ENCODE results near the gene CFAP20DC. TPM values are rescaled to one million over a fixed set of nuclear protein-coding genes. Genes with fewer than 3 reads are reported as not detected.

Gene CFAP20DC
- total RNA-seq, 2 donors from 2014 or later = 0.08 to 0.24 TPM

DNA sequence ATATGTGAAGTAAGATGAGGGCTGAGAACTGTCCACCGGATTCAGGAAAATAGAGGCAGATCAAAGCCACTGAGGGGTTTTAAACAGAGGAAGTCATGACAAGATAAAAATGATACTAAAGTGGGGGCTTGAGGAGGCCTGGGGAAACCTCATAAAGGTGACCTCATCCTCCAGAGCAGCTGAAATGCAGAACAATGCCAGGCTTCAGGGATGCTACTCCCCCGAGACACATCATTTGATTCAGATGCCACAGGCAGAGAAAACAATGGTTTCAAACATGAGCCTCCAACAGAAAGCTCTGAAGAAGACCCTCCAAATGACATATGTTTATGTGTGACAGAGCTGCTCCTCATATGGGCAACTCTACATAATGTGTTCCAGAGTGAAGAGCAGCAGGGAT is 6.4 kb downstream of the CFAP20DC start:
- no peak for DNase-seq
- intact Hi-C loops (cut with DNase I) = no loop called here

DNA sequence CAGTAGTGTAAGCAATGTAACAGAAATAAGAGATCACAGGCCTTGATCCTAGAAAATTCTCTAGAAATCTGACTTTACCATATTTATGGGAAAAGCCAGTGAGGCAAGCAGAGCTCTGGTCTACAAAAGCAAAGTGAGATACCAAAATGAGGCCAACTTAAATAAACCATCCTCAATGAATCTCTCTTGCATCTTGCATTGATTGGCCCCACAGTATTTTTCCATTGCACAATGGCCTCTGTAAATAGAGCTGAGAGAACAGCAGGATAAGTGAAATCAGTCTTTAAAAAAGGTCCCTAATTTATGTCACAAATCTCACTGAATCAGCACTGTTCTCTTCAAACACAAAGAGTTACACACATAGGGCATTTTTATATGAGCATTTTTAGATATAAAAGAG is 8.9 kb downstream of the CFAP20DC start:
- ATAC-seq = no peak
- intact Hi-C loops (cut with DNase I) = no loop called here
- no peak for DNase-seq

More for the DNA sequence above, 6.4 kb downstream of the CFAP20DC start:
- ATAC-seq = no peak

DNA sequence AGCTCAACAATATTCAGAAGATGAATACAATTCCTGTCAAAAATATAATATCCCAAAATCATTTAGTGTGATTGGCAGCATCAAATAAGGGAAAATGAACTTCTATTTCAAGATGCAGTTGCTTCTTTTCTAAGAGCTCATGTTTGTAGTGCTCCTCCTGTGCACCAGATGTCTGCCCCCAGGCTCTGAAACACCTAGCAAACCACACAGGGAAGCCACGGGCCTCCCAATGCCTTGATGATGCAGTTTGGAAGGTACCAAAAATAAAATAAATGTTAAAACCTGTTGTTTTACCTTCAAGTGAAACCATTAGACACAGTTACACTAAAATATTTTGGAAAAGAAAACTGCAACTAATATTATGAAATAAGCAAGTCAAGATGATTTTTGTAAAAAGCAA is 22.2 kb downstream of the CFAP20DC start:
- no peak for ATAC-seq
- intact Hi-C loops (cut with DNase I) = no loop called here
- no peak for DNase-seq

DNA sequence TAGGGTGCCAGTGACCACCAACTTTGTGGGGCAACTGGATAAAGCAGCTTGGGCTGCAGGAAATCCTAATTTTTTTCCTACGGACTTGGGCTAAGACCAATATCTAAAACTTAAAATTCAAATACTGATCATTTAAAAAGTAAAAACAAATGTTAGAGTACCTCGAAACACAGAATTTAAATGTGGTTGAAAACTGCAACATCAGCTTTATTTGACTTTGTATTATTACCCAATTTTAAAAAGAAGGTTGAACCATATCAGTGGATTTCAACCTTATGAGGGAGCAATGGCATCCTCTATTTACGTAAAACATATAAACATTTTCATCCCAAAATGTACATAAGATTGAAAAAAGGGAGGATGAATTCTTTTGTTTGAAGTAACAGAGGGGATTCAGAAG is 26.2 kb downstream of the CFAP20DC start:
- no peak for ATAC-seq
- intact Hi-C loops (cut with DNase I) = no loop called here
- DNase-seq = no peak

DNA sequence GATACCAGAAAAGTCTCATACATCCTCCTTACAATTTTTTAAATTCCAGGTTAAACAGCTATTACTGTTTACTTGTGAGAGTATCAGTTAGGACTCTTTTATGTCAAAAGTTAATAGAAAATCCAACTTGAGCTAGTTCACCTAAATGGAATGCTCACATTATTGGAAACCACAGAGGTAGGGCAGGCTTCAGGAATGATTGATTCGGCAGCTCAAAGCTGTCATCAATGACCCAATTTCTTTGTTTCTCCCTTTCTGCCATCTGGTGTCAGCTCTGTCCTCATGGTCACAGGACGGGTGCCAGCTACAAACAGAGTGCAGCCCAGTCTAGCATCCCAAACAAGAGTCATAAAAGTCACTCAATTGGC is 32.2 kb downstream of the CFAP20DC start:
- intact Hi-C loops (cut with DNase I) = no loop called here
- DNase-seq = no peak
- ATAC-seq = no peak

DNA sequence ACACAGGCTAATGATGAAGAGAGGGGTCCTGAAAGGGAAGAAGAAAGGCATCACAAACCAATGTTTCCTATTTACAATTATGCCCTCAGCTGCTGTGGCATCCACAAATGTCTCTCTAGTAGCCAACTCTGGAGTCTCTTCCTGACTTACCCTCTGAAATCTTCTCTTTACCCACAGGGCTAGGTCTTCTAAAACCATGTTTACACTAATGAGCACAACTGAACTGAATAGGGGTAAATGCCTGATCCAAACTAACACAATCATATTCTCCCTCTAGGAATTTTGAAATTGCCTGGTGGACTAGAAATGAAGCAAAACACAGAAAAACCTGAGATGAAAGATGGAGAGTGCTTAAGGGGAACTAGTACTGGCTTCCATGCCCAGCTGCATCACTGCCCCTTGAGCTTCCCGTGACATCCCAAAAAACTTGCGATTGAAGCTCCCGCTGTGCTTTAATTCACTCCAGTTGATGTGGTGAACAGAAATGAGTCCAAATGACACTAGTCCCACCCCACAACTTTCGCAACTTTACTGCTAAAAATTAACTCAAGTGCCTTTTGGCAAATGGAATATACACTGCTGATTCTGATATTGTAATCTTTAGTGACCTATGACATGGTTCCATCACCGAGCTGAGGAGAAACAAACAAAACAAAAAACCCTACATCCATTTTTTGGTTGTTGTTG is 32.8 kb downstream of the CFAP20DC start:
- DNase-seq (no peak), ATAC-seq (no peak)
- intact Hi-C loops (cut with DNase I) = no loop called here

DNA sequence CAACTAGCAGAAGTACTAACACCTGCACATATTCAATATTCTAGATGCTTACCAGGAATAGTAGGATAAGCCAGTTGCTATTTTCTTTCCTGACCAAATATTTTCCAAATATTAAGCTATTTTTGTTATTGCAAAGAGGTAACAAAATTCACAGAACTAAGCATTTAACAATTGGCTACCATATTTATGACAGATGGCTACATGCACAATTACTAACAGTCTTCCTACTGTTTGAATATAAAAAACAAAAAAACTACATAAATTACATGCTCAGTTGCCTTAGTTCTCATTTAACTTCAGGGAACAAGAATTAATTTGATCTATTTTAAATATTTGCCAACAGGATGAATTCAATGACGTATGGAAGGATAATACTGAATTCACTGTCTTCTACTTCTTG is 36.2 kb downstream of the CFAP20DC start:
- DNase-seq (no peak), ATAC-seq (no peak)
- intact Hi-C loops (cut with DNase I) = no loop called here

DNA sequence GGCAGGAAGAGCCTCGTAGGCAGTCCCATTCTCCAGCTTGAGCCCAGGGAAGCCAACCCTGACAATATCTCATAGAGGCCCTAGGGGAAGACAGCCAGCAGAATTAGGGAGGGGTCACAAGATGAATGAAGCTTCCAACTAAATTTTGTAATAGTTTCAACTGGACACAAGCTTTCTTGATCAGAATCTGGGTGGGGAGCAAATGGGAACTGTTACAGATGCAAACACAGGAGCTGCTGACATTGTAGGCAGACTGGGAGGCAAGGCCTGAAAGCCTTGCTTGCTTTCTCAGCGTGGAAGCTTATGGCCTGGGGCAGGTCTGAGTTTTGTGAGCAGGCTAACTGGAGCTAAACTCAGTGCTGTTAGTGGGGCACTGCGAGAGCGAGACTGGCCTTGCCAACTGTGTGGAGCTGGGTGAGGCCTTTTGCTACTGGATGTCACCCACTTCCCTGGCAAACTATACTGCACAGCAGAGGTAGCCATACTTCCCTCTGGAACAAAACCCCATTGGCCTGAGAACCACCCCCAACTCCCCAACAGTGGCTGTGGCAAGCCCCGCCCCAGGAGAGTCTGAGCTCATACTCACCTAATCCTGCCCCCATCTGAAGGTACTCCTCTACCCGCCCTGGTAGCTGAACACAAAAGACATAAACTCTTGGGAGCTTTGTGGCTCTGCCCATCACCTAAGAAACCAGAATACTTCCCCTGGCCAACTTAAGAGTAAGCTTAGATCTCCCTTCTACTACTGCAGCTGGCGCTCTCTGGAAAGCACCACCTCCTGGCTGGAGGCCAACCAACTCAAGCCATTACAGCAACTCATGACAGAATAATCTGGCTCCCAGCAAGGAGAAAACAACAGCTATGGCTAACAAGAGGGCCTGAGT is 42.9 kb downstream of the CFAP20DC start:
- DNase-seq (peak; percentile 43), ATAC-seq (no peak)
- intact Hi-C loops (cut with DNase I) = no loop called here

DNA sequence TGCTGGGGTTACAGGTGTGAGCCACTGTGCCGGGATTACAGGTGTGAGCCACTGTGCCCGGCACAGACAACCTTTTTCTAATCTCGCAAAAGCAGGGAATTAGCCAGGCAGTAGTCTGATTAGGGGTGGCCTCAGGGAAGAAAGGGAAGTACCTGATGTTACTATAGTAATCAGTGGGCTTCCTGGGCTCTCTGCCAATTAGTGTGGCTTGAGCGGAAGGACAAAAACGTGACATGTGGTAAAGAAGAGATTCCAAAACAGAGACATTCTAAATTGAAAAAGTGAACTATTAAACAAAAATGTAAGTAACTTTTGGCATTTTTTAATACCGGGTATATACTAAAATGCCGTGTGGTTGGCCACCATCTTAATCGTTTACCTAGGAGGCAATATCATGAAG is 48.1 kb downstream of the CFAP20DC start:
- intact Hi-C loops (cut with DNase I) = no loop called here
- DNase-seq = no peak
- ATAC-seq = no peak

DNA sequence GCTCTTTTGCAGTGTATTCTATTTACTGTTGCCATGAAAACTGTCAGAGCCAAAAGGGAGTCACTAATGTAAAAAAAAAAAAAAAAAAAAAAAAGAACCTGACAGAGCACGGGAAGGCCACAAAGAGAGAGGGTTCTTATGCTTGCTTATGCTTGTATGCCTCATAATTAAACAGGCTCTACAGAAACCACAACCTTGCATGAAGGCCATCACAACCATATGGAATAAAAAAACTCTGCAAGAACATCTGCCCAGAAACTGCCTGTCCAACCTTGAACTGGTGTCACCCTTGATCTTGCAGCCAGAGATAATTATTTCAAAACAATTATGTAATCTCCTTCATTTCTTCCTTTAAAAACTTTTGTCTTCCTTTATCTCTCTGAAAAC is 50.1 kb downstream of the CFAP20DC start:
- intact Hi-C loops (cut with DNase I) = no loop called here
- ATAC-seq (no peak), DNase-seq (no peak)

DNA sequence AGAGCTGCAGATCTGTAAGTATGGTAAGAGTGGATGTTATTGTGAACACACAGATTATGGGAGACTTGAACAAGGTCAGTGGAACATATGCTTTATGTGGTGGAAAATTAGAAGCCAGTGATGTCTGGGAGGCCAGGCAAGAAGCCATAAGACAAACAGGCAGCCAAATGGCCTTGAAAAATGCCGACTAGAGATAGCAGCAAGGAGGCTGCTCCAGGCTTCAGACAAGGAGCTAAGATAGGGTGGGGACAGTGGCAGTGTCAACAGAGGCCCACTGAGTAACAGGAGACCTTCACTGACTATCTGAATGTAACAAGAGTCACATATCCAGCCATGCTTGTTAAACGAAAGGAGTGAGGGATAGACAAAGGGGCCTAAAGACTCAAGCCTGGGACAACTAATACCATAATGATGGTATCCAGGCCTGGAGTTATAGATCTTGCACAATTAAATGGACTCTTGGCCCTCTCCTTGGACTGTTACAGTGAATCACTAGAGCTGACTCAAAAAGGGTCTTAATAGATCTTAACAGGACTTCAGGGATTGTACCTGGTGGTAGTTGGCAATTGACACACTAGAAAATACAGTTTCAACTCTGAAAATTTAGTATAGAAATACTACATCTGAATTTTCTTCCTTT is 50.6 kb downstream of the CFAP20DC start:
- no peak for DNase-seq
- peak in 1 of 2 donors; percentile 25 for ATAC-seq
- intact Hi-C loops (cut with DNase I) = no loop called here

DNA sequence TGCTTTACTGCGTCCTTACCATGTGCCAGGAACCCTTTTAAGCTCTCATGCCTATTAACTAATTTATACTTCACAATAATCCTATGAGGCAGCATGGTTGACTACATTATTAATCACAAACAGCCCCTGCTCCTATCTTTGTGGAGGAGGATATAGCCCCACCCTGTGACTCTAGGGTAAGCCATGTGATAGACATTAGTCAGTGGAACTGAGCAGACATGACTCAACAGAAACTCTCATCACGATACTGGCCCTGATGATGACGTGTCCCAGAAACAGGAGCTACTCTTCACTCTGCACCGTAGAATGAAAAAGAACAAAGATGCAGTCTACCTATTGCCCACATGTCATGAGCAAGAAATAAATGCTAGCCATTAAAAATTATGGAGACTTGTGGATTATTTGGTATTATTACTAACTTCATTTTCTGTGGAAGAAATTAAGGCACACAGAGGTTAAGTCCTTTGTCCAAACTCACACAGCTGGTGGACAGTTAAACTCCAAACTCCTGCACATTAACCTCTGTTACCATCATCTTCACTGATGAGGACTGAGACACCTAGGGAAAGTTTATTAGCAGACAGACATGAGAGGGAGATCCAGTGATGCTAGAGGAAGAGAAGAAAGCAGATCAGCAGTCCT is 51.2 kb downstream of the CFAP20DC start:
- intact Hi-C loops (cut with DNase I) = no loop called here
- no peak for DNase-seq
- peak in 1 of 2 donors; percentile 97 for ATAC-seq

DNA sequence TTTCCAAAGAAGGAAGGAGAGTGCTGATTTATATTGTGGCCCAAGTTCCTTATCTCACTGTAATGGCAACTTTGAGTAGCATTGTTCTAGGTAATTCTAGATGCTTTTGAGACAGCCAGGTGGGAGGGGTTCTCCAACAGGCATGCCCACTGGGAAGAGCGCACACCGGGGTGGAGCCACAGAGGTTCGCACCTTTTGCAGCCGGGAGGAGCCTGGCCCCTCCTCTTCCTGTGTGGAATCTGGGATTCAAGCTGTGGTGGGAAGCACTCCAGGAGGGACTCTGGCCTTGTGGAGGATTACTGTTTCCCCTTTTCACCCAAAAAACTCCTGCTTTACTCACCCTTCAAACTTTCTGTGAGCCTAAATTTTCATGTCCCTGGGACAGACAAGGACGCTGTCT is 53.1 kb downstream of the CFAP20DC start:
- ATAC-seq (no peak), DNase-seq (no peak)
- intact Hi-C loops (cut with DNase I) = no loop called here

DNA sequence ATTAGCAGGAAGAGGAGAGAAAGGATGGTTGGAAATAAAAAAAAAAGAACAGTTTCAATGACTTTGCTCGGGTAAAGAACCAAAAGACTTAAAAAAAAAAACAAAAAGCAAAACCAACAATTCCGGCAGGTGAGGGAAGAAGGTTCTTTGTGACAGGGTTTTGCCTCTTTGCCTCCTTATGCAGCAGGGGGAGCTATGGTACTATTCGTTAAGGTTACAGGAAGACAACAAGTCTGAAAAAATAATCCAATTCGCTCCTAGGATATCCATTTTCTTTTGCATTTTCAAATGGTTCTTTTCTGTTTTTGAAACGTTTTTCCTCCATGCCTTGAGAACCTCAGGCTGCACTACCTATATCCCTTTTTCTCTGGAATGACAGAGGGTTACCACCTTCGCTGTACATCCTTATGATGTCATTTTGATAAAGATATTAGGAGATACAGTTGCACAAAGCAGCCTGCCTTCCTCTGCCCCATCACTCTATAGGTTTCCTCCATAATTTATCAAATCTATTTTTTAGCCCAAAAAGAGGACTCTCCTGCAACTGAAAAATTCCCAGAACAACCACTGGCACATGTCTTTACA is 55.0 kb downstream of the CFAP20DC start:
- no peak for ATAC-seq
- intact Hi-C loops (cut with DNase I) = no loop called here

DNA sequence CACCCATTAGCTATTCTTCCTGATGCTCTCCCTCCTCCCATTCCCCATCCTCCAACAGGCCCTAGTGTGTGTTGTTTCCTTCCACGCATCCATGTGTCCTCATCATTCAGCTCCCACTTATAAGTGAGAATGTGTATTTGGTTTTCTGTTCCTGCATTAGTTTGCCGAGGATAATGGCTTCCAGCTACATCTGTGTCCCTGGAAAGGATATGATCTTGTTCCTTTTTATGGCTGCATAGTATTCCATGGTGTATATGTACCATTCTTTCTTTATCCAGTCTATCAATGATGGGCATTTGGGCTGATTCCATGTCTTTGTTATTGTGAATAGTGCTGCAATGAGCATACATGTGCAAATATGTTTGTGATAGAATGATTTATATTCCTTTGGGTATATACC is 56.3 kb downstream of the CFAP20DC start:
- ATAC-seq = no peak
- DNase-seq = no peak
- intact Hi-C loops (cut with DNase I) = no loop called here

More for the DNA sequence above, 55.0 kb downstream of the CFAP20DC start:
- DNase-seq = no peak

DNA sequence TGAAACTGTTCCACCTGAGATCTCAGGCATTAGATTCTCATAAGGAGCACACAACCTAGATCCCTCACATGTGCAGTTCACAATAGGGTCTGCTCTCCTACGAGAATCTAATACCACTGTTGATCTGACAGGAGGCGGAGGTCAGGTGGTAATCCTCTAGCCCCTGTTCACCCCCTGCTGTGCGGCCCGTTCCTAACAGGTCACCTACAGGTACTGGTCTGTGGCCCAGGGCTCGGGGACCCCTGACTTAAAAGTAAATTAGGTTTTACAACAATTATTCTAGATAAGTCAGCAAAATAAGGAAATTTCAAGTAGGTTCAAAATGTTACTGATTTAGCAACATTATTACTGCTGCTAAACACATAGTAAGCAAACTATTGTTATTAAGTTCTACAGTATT is 58.2 kb downstream of the CFAP20DC start:
- no peak for ATAC-seq
- DNase-seq = no peak

DNA sequence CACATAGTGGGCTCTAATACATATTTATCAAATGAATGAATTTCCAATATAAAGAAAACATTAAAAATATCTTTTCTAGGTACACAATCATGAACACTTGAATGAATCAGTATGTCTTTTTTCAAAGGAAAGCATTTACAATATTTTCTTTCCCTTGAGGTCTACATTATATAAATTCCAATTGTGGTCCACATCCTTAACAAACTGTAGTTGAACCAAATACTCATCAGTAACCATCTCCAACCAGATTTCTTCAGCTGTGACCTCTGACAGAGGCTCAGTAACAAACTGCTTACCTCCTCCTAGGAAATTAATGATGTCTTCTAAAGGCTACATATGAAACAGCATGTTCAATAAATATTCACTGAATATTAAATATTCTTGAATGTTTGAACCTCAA is 58.8 kb downstream of the CFAP20DC start:
- DNase-seq (no peak), ATAC-seq (no peak)
- intact Hi-C loops (cut with DNase I) = no loop called here

More for the DNA sequence above, 58.2 kb downstream of the CFAP20DC start:
- intact Hi-C loops (cut with DNase I) = no loop called here

DNA sequence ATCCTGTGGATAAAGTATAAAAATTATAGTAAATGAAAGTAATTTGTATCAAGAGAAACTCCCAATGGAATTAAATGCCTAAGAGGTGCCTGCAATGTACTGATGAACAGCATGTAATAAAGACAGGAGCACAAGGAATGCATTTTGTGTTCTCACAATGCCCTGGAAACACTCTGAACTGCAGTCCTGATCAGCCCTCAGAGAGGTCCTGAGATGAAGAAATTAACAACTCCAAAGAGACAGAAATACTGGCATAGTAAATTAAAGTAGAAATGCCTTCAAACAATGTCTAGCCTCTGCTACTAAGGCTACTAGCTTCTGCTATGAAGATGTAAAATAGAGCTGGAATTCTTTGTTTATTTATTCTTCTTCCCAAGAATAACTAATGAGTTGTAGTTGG is 59.9 kb downstream of the CFAP20DC start:
- ATAC-seq (no peak), DNase-seq (no peak)
- intact Hi-C loops (cut with DNase I) = no loop called here

DNA sequence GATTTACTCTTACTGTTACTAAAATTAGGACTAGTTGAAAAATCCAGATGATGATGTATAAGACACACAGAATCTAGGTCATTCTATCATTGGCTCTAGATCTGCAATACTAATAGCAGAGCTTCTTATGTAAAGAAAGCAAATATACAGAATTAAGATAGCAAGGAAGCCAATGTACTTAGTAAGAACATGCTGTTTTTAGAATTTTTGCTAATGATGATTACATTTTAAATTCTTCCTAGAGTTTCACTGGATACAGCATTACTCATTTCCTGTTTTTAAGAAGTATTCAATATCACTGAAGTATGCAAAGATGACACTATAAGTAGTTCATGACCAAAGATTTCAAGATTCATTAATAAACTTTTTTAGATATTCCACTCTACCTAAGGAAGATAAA is 60.7 kb downstream of the CFAP20DC start:
- DNase-seq (no peak), ATAC-seq (no peak)
- intact Hi-C loops (cut with DNase I) = no loop called here

DNA sequence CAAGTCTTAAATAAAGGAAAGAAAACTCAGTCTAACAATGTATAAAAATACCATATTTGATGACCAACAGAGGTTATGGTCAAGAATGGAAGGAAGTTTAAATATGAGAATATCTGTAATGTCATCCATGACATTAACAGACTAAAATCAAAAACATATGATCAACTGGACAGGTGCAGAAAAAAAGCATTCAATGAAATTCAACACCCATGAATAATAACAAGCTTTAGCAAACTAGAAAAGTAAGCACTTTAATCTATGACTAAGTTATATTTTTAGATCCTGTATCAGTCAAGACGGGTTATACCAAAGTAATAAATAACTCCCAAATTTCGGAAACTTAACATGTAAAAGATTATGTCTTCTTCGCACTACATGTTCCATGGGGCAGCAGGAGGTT is 61.8 kb downstream of the CFAP20DC start:
- intact Hi-C loops (cut with DNase I) = no loop called here
- DNase-seq (no peak), ATAC-seq (no peak)

Measured in left cardiac atrium (tissue), 4 donors.